ENCODE measurements around the gene PMEPA1.

Gene PMEPA1

GRCh38 chr20:57610261-57610952, 99.4 kb downstream of the PMEPA1 start:
- no peak for TF ChIP-seq CTCF (IDR thresholded peaks at IDR 0.05; ENCODE audit: low read depth, low read length, poor library complexity, severe bottlenecking)
- no peak for TF ChIP-seq EZH2phosphoT487 (IDR thresholded peaks at IDR 0.05; ENCODE audit: borderline replicate concordance, low read length)
- Histone ChIP-seq H3F3A (ENCODE audit: control insufficient read depth, insufficient read depth) (no peaks in the 10 kb centered on the region), H3K79me2 (ENCODE audit: control insufficient read depth, low read length) (no peaks in the 10 kb centered on the region), H3K27ac (ENCODE audit: low read depth, low read length) (no peak overlapping the region), H3K9me3 (ENCODE audit: control insufficient read depth, insufficient read depth, low read length) (no peaks in the 10 kb centered on the region), H3K27me3 (ENCODE audit: control insufficient read depth, low read length) (peaks cover 65% of the 10 kb centered on the region), H4K20me1 (ENCODE audit: control insufficient read depth, insufficient read depth, low read depth, low read length) (peaks cover 10% of the 10 kb centered on the region; the same call in 1 of the 2 replicates), H3K4me3 (ENCODE audit: low read length) (no peak overlapping the region), H3K36me3 (ENCODE audit: control insufficient read depth, low read length) (no peaks in the 10 kb centered on the region), H3K4me2 (ENCODE audit: low read length) (no peak overlapping the region), H3K4me1 (ENCODE audit: control insufficient read depth, low read length) (peaks cover 6% of the 10 kb centered on the region), H3K9me2 (replicated peaks; ENCODE audit: control insufficient read depth, low read length) (no peaks in the 10 kb centered on the region)

- H4K20me1 ChIP-seq (ENCODE audit: control insufficient read depth, insufficient read depth, low read depth, low read length) = peaks cover 10% of the 10 kb centered on the region; the same call in 1 of the 2 replicates
- no peak overlapping the region for H3K4me2 ChIP-seq (ENCODE audit: low read length)
- H3K27me3 ChIP-seq (ENCODE audit: control insufficient read depth, low read length) = peaks cover 65% of the 10 kb centered on the region
- H3F3A ChIP-seq (ENCODE audit: control insufficient read depth, insufficient read depth) = no peaks in the 10 kb centered on the region
- no peaks in the 10 kb centered on the region for H3K9me3 ChIP-seq (ENCODE audit: control insufficient read depth, insufficient read depth, low read length)
- no peak overlapping the region for H3K27ac ChIP-seq (ENCODE audit: low read depth, low read length)
- H3K9me2 ChIP-seq (replicated peaks; ENCODE audit: control insufficient read depth, low read length) = no peaks in the 10 kb centered on the region
- peaks cover 6% of the 10 kb centered on the region for H3K4me1 ChIP-seq (ENCODE audit: control insufficient read depth, low read length)
- no peaks in the 10 kb centered on the region for H3K36me3 ChIP-seq (ENCODE audit: control insufficient read depth, low read length)
- no peaks in the 10 kb centered on the region for H3K79me2 ChIP-seq (ENCODE audit: control insufficient read depth, low read length)
- H3K4me3 ChIP-seq (ENCODE audit: low read length) = no peak overlapping the region
- peak; percentile 43 for TF ChIP-seq CTCF (IDR thresholded peaks at IDR 0.05; ENCODE audit: low read depth, low read length, poor library complexity, severe bottlenecking)
- TF ChIP-seq EZH2phosphoT487 (IDR thresholded peaks at IDR 0.05; ENCODE audit: borderline replicate concordance, low read length) = no peak
Observed at GRCh38 chr20:57609842-57610167, 100.0 kb downstream of the PMEPA1 start.

GRCh38 chr20:57609086-57609841, 100.6 kb downstream of the PMEPA1 start:
- H4K20me1 ChIP-seq (ENCODE audit: control insufficient read depth, insufficient read depth, low read depth, low read length) = peaks cover 10% of the 10 kb centered on the region; the same call in 1 of the 2 replicates
- H3K9me2 ChIP-seq (replicated peaks; ENCODE audit: control insufficient read depth, low read length) = no peaks in the 10 kb centered on the region
- no peaks in the 10 kb centered on the region for H3K9me3 ChIP-seq (ENCODE audit: control insufficient read depth, insufficient read depth, low read length)
- H3K4me1 ChIP-seq (ENCODE audit: control insufficient read depth, low read length) = peaks cover 6% of the 10 kb centered on the region
- H3K36me3 ChIP-seq (ENCODE audit: control insufficient read depth, low read length) = no peaks in the 10 kb centered on the region
- H3K79me2 ChIP-seq (ENCODE audit: control insufficient read depth, low read length) = no peaks in the 10 kb centered on the region
- H3K4me2 ChIP-seq (ENCODE audit: low read length) = no peak overlapping the region
- H3K4me3 ChIP-seq (ENCODE audit: low read length) = no peak overlapping the region
- TF ChIP-seq CTCF (IDR thresholded peaks at IDR 0.05; ENCODE audit: low read depth, low read length, poor library complexity, severe bottlenecking) (no peak), EZH2phosphoT487 (IDR thresholded peaks at IDR 0.05; ENCODE audit: borderline replicate concordance, low read length) (no peak)
- H3K27me3 ChIP-seq (ENCODE audit: control insufficient read depth, low read length) = peaks cover 65% of the 10 kb centered on the region
- no peak overlapping the region for H3K27ac ChIP-seq (ENCODE audit: low read depth, low read length)
- no peaks in the 10 kb centered on the region for H3F3A ChIP-seq (ENCODE audit: control insufficient read depth, insufficient read depth)
